ENCODE results near the gene PDE6H.

Gene PDE6H

DNA sequence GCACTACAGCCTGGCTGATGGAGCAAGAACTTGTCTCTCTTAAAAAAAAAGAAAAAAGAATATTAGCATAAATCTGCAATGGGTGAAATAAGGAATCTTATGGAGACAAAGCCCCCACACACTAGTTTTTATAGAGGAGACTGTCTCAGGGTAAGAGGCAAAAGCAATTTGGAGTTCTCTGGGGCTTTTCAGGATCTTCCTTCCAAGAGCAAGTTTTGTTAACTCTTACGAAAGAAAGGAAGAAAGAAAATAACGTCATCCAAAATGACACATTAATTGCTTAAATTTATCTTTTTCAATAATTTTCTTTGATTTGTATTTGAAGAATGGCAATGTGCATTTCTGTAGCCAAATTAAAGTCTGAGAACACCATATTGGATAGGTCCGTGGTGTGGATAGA lies 3.8 kb downstream of the PDE6H start:
- no peak for DNase-seq

DNA sequence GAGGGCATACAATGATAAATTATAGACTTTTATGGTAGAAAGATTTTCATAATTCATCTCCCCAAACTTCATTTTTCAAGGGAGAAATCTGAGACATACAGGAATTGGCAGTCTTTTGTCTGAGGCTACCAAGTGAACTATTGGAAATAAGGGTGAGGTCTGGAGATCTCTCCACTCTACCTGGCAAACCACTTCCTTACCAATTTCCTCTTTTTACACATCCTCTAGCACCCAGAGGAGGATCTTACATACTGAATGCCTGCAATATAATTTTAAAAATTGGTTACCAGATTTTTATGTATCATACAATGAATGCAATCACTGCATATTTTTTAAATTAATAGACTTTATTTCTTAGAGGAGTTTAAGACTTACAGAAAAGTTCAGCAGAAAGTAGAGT lies 6.6 kb downstream of the PDE6H start:
- DNase-seq: no peak

DNA sequence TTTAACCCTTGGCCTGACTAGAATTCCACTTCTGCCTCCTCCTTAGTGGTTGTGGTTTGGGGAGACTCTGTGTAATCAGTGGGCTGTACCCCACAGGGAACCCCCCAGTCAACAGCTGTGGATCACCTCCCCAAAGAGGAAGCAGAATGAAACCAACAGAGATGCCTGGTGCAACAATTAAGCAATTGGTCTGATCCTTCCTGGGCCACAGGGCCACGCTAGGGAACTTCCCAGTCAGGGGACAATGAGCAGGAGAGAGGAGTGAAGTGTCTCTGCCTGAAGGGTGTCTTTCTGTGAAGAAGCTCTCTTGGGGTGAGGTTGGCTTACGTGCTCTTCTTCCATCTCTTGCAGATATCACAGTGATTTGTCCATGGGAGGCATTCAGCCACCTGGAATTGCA lies 8.2 kb downstream of the PDE6H start:
- DNase-seq: no peak

DNA sequence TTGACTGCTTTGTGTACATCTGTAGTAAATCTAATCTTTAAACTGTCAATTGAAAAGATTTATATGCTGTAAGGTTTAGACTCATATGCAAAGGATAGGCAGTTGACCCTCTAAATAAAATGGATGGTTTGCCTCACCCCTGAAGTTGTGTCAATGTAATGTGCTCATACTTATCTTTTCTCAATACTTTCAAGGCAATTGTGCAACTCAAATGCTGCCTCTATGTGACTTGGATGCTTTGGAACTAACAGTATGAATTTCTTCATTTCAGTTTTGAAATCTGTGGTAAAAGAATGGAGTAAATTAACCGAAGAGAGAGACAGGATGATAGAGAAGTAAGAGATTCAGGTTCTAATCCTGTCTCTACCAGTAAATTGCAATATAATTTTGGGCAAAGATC lies 9.7 kb downstream of the PDE6H start:
- peak in 1 of 5 experiments; percentile 35 for DNase-seq

DNA sequence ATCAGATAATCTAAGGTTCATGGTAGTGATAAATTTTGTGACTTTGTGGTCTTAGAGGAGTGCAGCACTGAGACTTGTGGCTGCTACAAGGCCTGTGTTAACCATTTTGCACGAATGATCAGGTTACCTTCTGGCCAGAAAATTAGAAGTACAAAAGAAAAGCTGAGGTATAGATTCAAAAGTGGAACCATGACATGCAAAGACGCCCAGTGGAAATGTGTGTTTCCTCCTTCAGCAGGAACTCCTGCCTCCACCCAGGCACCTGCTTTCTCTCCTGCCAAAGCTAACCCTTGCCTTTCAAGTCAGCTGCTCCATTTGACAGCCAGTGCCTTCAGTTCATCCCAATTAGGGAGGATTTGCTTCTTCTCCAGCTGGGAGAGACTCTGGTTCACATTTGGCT lies 10.1 kb downstream of the PDE6H start:
- DNase-seq: peak in 1 of 5 experiments; percentile 78

DNA sequence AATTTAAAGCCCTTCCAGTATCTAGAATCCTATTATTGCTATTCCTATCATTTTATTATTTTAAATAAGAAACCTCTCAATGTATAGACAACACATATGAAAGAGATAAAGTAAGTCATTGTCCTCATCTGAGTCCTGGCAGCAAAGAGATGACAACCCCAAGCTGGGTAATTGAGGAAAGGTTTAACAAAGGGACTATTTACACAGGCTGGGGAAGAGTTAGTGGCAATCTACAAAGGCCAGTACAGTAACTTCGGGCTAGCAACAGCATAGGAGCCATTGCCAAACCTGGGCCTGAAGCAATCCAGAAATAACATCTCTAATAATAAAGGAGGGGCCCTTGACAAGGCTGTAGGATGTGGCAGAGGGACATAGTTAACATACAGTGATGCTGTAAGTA lies 11.2 kb downstream of the PDE6H start:
- no peak for DNase-seq

DNA sequence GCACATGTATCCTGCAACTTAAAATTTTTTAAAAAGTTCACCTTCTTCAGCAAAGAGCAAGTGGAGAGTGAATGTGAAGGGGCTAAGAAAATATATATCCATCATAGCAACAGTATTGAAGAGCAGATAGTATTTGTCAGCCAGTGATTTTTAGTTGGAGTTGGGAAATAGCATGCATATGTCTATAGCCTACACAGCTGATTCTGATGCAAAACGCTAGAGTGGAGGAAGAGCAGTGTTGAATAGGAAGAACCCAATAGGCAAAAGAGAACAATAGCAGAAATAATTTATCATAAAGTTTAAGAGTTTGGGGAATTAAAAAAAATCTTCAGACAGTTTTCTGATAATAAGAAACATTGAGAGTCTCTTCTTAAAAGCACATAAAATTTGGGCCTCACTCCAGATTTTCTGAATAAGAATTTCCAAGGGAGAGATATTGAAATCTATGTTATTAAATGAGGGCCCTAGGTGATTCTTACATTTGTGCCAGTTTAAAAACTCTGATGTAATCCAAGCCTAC lies 12.0 kb downstream of the PDE6H start:
- no peak for DNase-seq

DNA sequence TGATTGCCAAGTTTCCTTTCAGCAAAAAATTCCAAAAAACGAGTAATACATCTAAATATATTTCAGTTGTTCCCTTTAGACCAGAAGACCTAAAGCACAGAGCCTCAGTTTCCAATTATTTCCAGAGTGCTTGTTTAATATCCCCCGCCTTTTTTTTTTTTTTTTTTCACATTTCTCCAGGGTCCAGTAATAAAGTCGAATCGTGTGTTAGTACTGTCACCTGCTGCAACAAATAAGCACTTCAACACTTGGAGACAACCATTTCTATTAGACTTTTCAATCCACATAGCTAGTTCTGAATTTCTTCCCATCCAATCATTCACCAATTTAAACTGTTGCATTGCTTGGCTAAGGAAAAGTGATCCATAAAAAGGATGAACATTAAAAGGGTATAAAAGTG lies 13.6 kb downstream of the PDE6H start:
- DNase-seq: no peak

DNA sequence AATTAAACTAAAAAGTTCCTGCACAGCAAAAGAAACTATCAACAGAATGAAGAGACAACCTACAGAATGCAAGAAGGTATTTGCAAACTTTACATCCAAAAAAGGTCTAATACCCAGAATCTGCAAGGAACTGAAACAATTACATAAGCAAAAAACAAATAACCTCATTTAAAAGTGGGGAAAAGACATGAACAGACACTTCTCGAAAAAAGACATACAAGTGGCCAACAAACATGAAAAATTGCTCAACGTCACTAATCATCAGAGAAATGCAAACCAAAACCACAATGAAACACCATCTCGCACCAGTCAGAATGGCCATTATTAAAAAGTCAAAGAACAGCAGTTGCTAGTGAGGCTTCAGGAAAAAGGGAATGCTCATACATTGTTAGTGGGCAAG lies 15.2 kb downstream of the PDE6H start:
- DNase-seq: no peak

DNA sequence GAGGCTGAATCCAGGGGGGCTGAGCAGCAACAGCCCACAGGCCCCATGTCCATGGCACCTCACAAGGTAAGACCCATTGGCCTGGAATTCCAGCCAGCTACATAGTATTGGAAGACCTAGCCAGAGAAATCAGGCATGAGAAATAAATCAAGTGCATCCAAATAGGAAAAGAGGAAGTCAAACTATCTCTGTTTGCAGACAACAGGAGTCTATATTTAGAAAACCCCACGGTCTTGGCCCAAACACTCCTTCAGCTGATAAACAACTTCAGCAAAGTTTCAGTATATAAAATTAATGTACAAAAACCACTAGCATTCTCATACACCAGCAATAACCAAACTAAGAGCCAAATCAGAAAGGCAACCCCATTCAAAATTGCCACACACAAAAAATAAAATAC lies 16.9 kb downstream of the PDE6H start:
- DNase-seq: no peak

DNA sequence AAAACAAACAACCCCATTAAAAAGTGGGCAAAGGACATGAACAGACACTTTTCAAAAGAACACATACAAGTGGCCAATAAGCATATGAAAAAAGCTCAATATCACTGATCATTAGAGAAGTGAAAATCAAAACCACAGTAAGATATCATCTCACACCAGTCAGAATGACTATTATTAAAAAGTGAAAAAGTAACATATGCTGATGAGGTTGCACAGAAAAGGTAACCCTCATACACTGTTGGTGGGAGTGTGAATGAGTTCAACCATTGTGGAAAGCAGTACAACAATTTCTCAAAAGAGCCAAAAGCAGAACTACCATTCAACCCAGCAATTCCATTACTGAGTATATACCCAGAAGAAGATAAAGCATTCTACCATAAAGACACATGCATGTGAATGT lies 18.2 kb downstream of the PDE6H start:
- no peak for DNase-seq

DNA sequence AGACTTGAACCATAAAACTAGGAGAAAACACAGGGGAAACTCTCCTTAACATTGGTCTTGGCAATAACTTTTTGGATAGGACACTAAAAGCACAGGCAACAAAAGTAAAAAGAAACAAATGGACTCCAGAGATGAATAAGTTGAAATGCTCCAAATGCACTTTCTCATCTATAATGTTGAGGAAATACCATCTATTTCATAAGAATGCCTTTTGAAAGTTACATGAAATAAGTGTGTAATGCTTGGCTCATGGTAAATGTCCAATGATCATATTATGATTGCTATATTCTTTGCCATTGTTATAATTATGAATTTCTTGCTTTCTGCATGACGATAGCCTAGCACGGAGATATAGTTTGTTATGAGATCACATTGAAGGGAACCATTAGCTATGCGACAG lies 19.8 kb downstream of the PDE6H start:
- DNase-seq: no peak

DNA sequence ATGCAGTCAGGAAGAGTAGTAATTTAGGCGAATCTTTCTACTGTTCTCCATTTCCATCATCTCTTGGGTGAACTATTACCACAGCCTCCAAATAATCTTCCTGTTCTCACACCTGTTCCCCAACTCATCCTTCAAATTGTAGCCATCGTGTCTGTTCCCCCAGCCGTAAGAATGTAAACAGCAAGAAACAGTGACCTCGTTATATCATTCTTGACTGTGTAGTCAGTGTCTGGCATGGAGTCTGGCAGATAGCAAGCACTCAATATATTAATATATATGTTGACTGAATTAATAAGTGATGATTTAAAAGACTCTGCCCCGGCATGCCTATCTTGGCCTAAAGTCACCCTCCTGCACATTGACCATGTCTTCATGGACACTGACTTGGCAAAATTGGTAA lies 20.3 kb downstream of the PDE6H start:
- DNase-seq: no peak

DNA sequence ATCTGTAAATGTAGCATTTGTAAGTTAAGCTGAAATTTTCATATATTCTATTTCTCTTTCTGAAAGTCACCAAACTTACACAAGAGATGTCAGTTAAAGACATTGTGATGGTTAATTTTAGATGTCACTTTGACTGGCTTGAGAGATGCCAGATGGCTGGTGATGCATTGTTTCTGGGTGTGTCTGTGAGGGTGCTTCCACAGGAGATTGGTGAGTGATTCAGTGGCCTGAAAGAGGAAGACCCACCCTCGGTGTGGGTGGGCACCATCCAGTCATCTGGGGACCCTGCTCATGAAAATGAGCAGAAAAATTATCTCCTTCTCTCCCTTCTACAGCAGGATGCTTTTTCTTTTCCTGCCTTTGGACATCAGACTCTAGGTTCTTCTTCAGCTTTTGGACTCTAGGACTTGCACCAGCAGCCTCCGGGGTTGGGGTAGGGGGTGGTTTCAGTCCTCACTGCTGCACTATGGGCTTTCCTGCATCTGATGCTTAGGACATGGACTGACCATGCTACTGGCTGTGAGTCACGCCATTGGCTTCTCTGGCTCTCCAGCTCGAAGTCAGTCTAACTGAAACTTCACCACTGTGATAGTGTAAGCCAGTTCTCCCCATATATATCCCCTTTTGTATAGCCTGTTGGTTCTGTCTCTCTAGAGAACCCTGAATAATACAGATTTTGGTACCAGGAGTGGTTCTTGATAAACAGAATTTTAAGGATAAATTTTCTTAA lies 20.9 kb downstream of the PDE6H start:
- no peak for DNase-seq

DNA sequence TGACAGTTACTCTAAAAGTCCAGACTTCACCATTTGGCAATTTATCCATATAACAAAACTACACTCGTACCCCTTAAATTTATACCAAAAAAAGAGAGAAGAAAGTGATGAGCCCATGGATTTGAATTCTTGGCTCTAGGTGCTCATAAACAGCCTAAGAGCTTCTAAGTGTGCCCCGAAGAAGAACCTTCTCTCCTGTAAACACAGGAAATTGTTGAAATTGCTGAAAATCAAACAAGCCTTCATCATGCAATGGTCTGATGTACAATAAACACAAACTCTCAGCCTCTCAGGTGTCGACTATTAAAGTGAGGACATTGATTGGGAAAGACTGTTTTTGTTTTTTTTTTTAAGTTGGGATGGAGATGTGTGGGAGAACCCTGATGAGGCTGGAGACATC lies 21.8 kb downstream of the PDE6H start:
- no peak for DNase-seq

DNA sequence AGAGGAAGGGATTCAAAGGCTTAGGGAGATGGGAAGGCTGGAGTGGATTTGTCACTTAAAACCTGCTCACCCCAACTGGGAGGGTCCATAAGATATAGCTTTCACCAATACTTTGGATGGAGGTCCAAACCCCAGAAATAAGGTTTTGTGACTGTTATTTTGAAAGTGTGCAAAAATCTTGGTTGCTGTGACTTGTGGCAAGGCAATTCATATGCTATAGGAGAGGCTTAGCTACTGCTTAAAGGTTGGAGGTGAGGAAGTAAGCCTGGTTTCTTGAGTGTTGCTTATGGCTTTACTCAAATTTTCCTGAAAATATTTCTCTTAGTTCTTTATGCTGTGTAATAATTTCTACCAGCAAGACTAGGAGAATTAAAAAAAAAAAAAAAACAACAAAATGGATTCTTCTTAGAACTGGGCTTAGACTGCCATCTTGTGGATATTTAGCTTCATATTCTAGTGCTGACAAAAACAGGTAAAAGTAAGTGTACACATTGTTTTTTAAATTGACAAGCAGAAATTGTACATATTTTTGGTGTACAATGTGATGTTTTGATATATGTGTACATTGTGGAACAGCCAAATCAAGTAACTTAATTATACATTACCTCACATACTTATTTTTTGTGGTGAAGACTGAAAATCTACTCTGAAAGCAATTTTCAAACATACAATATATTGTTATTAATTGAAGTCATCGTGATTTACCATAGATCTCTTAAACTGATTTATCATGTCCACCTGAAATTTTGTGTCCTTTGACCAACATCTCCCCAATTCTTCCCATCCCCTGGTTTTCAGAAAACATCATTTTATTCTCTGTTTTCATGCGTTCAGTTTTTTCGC lies 23.0 kb downstream of the PDE6H start:
- DNase-seq: peak in 2 of 5 experiments; percentile 49 to 77

DNA sequence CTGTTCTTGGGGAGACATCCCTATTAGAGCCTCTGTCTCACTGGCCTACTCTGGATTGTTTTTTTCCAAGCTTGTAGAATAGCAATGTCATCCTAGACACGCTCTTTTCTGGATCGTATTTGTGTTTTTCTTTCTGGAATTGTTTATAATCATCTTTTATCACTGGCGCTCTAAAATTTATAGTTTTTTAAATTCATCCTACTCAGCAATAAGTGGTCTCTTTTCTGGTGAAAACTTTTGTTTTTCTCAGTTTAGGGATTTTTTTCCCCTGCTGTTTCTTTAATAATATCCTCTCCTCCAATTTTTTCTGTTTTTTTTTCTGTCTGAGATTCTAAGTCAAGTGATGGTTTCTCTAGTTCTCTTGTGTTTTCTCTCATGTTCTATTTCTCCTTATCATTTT lies 25.2 kb downstream of the PDE6H start:
- no peak for DNase-seq

DNA sequence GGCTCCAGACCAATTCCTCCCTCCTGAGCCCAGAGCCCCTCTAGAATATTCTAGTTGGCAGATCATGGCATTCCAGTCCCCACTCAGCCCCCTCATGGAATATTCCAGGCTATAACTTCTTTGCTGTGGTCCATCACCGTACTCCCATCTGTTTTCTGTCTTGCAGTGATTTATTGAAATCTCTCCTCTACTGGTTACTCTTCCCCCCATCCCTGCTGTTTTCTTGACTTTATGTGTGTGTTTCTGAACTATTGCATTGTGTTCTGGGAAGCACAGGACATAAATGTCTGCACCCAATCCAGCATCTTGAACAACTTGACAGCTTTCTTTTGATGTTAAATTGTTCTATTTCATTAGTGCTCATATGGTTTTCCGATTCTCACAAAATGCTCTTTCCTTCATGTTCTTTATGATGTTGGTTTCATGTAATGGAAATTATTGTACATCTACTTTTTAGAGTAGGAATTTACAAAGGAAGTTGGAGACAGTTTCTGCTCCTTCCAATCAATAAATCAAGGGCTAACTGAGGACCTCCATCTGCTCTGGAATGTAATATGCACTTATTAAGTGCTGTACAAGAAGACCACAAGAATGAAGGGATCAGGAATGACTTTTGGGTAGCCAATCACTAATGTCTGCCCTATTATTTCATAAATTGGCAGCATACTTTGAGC lies 26.3 kb downstream of the PDE6H start:
- no peak for DNase-seq

DNA sequence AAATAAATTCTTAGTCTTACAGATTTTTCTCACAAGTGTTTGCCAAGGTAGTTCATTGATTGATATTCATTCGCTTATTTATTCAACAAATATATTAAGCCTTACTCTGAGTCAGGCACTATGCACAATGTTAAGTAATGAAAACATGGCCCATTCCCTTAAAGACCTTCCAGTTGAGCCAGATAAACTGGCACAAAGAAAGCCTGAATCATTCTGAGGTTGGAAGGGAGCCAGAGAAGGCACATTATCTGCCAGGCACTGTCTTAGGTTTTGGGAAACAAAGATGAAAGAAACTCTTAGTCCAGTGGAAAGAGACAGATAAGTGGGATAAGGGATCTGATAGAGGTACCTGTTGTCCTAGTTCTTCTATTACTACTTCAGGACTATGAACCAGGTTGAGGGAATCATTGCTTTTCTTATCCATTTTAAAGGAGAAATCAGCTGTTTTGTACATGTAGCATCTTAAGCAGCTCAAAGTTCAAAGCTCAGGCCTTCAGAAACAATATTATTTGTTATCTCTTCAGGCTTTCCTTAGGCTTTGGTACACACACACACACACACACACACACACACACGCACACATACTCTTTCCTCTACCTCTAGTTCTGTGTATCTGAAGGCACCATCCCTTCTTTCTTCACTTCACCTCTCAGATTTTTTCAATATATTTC lies 27.0 kb downstream of the PDE6H start:
- DNase-seq: no peak

DNA sequence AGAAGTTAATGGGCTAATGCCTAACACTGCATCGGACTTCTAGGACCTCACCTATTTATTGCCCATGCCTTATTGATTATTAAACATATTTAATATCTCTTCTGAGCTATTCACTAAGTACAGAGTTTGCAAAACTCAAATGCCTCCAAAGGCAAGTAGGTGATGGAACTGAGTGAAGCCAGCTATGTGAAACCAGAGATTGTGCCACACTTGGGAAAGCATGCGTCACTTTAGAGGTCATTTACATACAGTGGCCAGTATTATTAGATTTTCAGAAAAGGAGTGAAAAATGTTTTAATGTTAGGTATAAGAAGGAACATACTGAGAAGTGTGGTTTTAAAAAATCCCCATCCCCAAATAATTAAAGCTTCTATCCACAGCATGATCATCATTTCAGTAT lies 27.7 kb downstream of the PDE6H start:
- no peak for DNase-seq

DNA sequence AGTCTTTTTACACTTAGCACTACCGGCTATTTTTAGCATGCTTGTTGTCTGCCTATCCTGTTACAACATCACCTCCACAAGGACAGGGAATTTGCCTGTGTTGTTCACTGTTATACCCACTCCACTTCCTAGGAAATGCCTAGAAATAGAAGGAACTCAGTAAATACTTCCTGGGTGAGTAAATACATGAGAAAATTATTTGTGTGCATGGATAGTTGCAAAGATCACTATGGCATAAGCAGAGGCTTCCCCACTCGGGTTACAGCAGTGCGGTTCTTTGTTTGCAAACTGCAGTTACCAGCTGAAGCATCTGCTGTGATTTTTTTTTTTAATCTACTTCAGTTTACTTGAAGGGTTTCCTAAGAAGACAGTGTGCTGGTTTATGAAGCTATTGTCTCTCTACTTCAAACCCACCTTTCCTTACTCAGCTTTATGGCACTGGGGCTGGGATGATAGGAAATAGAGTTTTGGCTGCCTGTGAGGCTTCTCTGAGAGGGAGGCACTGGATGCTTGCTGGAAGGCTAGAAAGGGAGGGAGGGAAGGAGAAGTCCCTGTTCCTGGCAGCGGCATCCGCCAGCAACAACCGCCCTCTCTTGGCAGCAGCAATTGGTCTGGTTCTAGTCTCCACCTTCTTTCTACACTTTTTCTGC lies 29.0 kb downstream of the PDE6H start:
- no peak for DNase-seq

DNA sequence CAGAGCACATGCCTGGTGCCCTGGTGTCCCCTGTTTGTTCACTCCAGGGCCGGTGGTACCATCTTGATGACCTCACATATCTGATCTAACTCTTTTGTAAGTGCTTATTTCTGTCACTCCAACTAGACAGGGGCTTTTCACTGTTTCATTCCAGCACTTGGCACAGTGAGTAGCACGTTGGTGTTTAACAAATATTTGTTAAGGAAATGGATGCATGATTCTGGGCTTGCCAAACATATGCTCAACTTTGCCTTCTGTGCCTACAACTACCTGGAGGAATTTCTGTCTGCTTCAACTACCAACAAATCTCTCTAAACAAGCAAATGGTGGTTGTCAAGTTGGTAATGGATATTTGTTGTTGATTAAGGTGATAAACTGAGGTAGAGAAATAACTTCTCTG lies 31.6 kb downstream of the PDE6H start:
- DNase-seq: no peak

Measured in T-helper 2 cell (primary cell).